Activated T-cell treated with anti-CD3 and anti-CD28 coated beads, Interleukin-2, amount 50 U/mL, for 72 hours (primary cell): ENCODE data around the gene TBC1D22B. TPM values are rescaled to one million over a fixed set of nuclear protein-coding genes. Genes with fewer than 3 reads are reported as not detected.
"Not testable (repeated sequence)": the region's sequence is repeated elsewhere in the genome, so short reads cannot be mapped to it uniquely, and the experiment has no call there.

ENCODE experiments used
- ATAC-seq, 2 donors: fragments of 150-1000 bp; cut with Tn5 transposase; replicated peaks in 1 of 2; 2 replicates each; pipeline ENCODE4 v1.10.0; 2021; ENCODE audit warnings: moderate library complexity in 2 of 2, mild to moderate bottlenecking in 1 of 2
- DNase-seq, 2 donors: peaks; one replicate each; pipeline ENCODE4 v3.0.0; 2021 to 2022; ENCODE audit warnings: mixed read lengths in 1 of 2
- H3K27ac Mint-ChIP-seq: one replicate; pipeline ENCODE4 v1.8.0; 2022; ENCODE audit warnings: mild to moderate bottlenecking, moderate library complexity, mixed read lengths
- H3K27me3 Mint-ChIP-seq: one replicate; pipeline ENCODE4 v1.8.0; 2022; ENCODE audit warnings: low read depth, mixed read lengths
- H3K36me3 Mint-ChIP-seq, 2 donors: one replicate each; pipeline ENCODE4 v1.8.0; 2022; ENCODE audit warnings: mixed read lengths in 2 of 2, mild to moderate bottlenecking in 1 of 2; ENCODE audit not compliant: insufficient read depth in 2 of 2
- H3K4me1 Mint-ChIP-seq: one replicate; pipeline ENCODE4 v1.8.0; 2022; ENCODE audit warnings: low read depth, mixed read lengths
- H3K4me3 Mint-ChIP-seq, 2 donors: one replicate each; pipeline ENCODE4 v1.8.0; 2022; ENCODE audit warnings: mild to moderate bottlenecking in 2 of 2, mixed read lengths in 2 of 2, moderate library complexity in 2 of 2
- H3K9me3 Mint-ChIP-seq, 2 donors: one replicate each; pipeline ENCODE4 v1.8.0; 2022; ENCODE audit warnings: mixed read lengths in 2 of 2
- total RNA-seq, 2 donors: library from RNA; stranded (reverse); gene quantifications; one replicate each; pipeline ENCODE4 v1.2.3, GENCODE V29; 2022

The TBC1D22B gene
- total RNA-seq, 2 donors from 2014 or later, result 23.2 to 24.4 TPM

GRCh38 chr6:37332894-37333293, 75.3 kb downstream of the TBC1D22B start:
- Mint-ChIP-seq H3K36me3 (no peaks in the 10 kb centered on the region), H3K27ac (peak overlapping the region; percentile 47), H3K4me1 (peaks cover 12% of the 10 kb centered on the region), H3K4me3 (no peak overlapping the region), H3K9me3 (no peaks in the 10 kb centered on the region), H3K27me3 (no peaks in the 10 kb centered on the region)
- ATAC-seq (peak; percentile 68 to 69), DNase-seq (no peak)

GRCh38 chr6:37334047-37334446, 76.5 kb downstream of the TBC1D22B start:
- no peak overlapping the region for H3K27ac Mint-ChIP-seq
- peaks cover 12% of the 10 kb centered on the region for H3K4me1 Mint-ChIP-seq
- no peaks in the 10 kb centered on the region for H3K36me3 Mint-ChIP-seq
- H3K4me3 Mint-ChIP-seq, result no peak overlapping the region
- H3K9me3 Mint-ChIP-seq, result no peaks in the 10 kb centered on the region
- DNase-seq (no peak), ATAC-seq (no peak)
- H3K27me3 Mint-ChIP-seq, result no peaks in the 10 kb centered on the region

GRCh38 chr6:37338317-37338716, 80.7 kb downstream of the TBC1D22B start:
- not testable (repeated sequence) for ATAC-seq, H3K9me3 Mint-ChIP-seq, DNase-seq, H3K36me3 Mint-ChIP-seq, H3K4me3 Mint-ChIP-seq, H3K4me1 Mint-ChIP-seq, H3K27ac Mint-ChIP-seq
- H3K27me3 Mint-ChIP-seq, result peaks cover 14% of the 10 kb centered on the region

DNA sequence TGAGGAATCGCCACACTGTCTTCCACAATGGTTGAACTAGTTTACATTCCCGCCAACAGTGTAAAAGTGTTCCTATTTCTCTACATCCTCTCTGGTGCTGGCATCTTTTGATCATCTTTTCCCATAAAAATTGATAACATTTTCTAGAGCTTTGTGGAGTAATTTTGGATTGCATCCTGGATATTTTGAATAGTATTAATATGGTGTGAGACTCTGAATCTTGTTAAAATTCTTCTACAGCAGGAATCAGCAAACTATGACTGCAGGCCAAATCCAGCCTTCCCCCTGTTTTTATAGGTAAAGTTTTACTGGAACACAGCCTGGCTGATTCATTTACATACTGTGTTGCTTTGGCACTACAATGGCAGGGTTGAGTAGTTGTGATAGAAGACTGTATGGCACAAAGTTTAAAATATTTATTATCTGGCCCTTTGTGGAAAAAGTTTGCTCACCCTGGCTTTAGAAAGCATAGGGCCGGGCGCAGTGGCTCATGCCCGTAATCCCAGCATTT, 81.2 kb downstream of the TBC1D22B start:
- DNase-seq (no peak), ATAC-seq (no peak)
- H3K9me3 Mint-ChIP-seq, result no peaks in the 10 kb centered on the region
- no peaks in the 10 kb centered on the region for H3K4me1 Mint-ChIP-seq
- peaks cover 19% of the 10 kb centered on the region for H3K27me3 Mint-ChIP-seq
- no peak overlapping the region for H3K4me3 Mint-ChIP-seq
- no peak overlapping the region for H3K27ac Mint-ChIP-seq
- no peaks in the 10 kb centered on the region for H3K36me3 Mint-ChIP-seq

GRCh38 chr6:37339741-37340638, 82.4 kb downstream of the TBC1D22B start:
- H3K27ac Mint-ChIP-seq, result no peak overlapping the region
- ATAC-seq (no peak), DNase-seq (no peak)
- peaks cover 6% of the 10 kb centered on the region for H3K4me1 Mint-ChIP-seq
- no peaks in the 10 kb centered on the region for H3K9me3 Mint-ChIP-seq
- peaks cover 28% of the 10 kb centered on the region for H3K27me3 Mint-ChIP-seq
- H3K4me3 Mint-ChIP-seq, result no peak overlapping the region
- H3K36me3 Mint-ChIP-seq, result no peaks in the 10 kb centered on the region

GRCh38 chr6:37340639-37340943, 83.0 kb downstream of the TBC1D22B start:
- Mint-ChIP-seq H3K9me3 (no peaks in the 10 kb centered on the region), H3K36me3 (no peaks in the 10 kb centered on the region), H3K4me3 (no peak overlapping the region), H3K27me3 (peaks cover 28% of the 10 kb centered on the region), H3K4me1 (peaks cover 6% of the 10 kb centered on the region), H3K27ac (no peak overlapping the region)
- no peak for ATAC-seq
- no peak for DNase-seq

- peaks cover 6% of the 10 kb centered on the region for H3K4me1 Mint-ChIP-seq
- H3K36me3 Mint-ChIP-seq, result no peaks in the 10 kb centered on the region
- DNase-seq (no peak), ATAC-seq (no peak)
- no peak overlapping the region for H3K4me3 Mint-ChIP-seq
- peaks cover 0 to 4% of the 10 kb centered on the region in 2 donors for H3K9me3 Mint-ChIP-seq
- peaks cover 34% of the 10 kb centered on the region for H3K27me3 Mint-ChIP-seq
- no peak overlapping the region for H3K27ac Mint-ChIP-seq
Measured at GRCh38 chr6:37343248-37343647, 85.7 kb downstream of the TBC1D22B start.

DNA sequence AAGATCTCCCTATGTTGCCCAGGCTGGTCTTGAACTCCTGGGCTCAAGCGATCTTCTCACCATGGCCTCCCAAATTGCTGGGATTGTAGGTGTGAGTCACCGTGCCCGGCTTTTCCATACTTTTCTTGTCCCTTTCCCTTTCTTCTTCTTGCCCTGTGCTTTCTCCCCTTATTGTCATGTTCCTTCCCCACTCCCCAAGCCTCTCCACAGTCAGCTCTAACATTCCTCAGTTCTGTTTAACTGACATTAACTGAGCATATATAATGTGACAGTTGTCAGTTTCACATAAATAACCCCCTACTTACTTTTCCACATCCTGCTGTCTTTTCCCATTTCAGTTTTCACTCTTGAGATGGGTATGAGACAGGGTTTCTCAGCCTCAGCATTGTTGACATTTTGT, 86.7 kb downstream of the TBC1D22B start:
- peaks cover 6% of the 10 kb centered on the region for H3K4me1 Mint-ChIP-seq
- peaks cover 34% of the 10 kb centered on the region for H3K27me3 Mint-ChIP-seq
- no peaks in the 10 kb centered on the region for H3K36me3 Mint-ChIP-seq
- H3K9me3 Mint-ChIP-seq, result peaks cover 0 to 4% of the 10 kb centered on the region in 2 donors
- ATAC-seq, result no peak
- no peak overlapping the region for H3K27ac Mint-ChIP-seq
- no peak overlapping the region for H3K4me3 Mint-ChIP-seq
- DNase-seq, result no peak

DNA sequence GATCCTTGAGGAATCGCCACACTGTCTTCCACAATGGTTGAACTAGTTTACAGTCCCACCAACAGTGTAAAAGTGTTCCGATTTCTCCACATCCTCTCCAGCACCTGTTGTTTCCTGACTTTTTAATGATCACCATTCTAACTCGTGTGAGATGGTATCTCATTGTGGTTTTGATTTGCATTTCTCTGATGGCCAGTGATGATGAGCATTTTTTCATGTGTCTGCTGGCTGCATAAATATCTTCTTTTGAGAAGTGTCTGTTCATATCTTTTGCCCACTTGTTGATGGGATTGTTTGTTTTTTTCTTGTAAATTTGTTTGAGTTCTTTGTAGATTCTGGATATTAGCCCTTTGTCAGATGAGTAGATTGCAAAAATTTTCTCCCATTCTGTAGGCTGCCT, 88.2 kb downstream of the TBC1D22B start:
- DNase-seq, H3K36me3 Mint-ChIP-seq, H3K9me3 Mint-ChIP-seq, ATAC-seq, H3K27ac Mint-ChIP-seq, H3K4me3 Mint-ChIP-seq, H3K4me1 Mint-ChIP-seq: not testable (repeated sequence)
- peaks cover 34% of the 10 kb centered on the region for H3K27me3 Mint-ChIP-seq

DNA sequence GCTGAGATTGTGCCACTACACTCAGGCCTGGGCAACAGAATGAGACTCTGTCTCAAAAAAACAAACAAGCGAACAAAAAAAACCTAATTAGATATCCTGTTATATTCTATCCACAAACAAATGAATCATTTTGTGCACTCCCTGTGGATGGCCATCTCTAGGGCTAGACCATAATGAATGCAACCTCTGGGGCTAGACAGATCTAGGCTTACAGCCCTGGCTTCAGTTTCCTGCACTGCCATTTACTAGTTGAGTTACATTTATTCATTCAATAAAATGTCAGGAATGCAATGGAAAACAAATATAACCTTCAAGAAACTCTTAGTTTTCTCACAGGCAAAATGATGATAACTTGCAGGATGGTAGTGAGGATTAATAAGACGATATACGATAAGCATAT, 89.6 kb downstream of the TBC1D22B start:
- Mint-ChIP-seq H3K4me3 (no peak overlapping the region), H3K4me1 (peaks cover 6% of the 10 kb centered on the region), H3K9me3 (peaks cover 0 to 4% of the 10 kb centered on the region in 2 donors), H3K27ac (no peak overlapping the region), H3K36me3 (no peaks in the 10 kb centered on the region), H3K27me3 (peaks cover 31% of the 10 kb centered on the region)
- ATAC-seq, result no peak
- no peak for DNase-seq

DNA sequence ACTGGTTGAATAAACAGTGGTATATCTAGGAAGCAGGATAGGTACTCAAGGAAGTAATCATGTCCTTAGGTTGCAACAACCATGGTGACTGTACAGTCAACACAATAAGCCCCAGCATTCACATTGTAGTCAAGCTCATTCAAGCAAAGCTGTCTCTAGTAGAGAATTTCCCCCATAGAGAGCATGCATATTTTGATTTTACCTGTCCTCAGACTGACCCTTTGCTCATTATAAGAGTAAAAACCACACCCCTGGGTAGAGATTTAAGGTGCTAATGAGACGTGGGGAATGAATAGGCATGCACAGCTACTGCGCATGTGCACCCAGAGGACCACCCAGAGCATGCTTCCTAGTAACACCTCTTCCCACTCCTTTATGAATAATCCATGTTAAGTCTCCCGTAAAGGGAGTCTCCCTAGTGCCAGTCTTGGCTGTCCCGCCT, 90.1 kb downstream of the TBC1D22B start:
- Mint-ChIP-seq H3K9me3 (peaks cover 0 to 4% of the 10 kb centered on the region in 2 donors), H3K4me3 (no peak overlapping the region), H3K4me1 (peaks cover 11% of the 10 kb centered on the region), H3K27me3 (peaks cover 26% of the 10 kb centered on the region), H3K27ac (no peak overlapping the region), H3K36me3 (no peaks in the 10 kb centered on the region)
- no peak for DNase-seq
- no peak for ATAC-seq

- Mint-ChIP-seq H3K27ac (no peak overlapping the region), H3K4me3 (no peak overlapping the region), H3K36me3 (peaks cover 4 to 10% of the 10 kb centered on the region in 2 donors), H3K9me3 (peaks cover 0 to 4% of the 10 kb centered on the region in 2 donors), H3K4me1 (peaks cover 26% of the 10 kb centered on the region), H3K27me3 (peaks cover 6% of the 10 kb centered on the region)
- DNase-seq (no peak), ATAC-seq (no peak)
Measured at GRCh38 chr6:37351027-37351426, 93.5 kb downstream of the TBC1D22B start.

DNA sequence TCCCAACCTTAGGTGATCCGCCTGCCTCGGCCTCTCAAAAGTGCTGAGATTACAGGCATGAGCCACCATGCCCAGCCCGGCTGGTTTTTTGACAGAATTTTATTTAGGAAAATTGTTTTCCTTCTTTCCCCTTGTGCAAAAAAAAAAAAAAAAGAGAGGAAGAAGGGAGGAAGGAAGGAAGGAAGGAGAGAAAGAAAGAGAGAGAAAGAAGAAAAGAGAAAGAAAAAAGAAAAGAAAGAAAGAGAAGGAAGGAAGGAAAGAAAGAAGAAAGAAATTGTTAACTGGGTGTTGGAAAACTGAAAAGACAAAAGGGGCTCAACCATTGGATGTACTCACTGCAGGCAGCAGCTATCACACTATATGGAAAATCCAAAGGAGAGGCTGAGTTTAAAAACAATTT, 94.8 kb downstream of the TBC1D22B start:
- Mint-ChIP-seq H3K27me3 (no peaks in the 10 kb centered on the region), H3K4me1 (peaks cover 33% of the 10 kb centered on the region), H3K4me3 (peak overlapping the region; percentile 53 to 60), H3K27ac (no peak overlapping the region), H3K36me3 (peaks cover 4 to 10% of the 10 kb centered on the region in 2 donors), H3K9me3 (no peaks in the 10 kb centered on the region)
- ATAC-seq (no peak), DNase-seq (no peak)
